OCI-LY7 (cell line): ENCODE results near the gene TBRG4. TPM values are rescaled to one million over a fixed set of nuclear protein-coding genes. Genes with fewer than 3 reads are reported as not detected.

ENCODE experiments used
- Bru-seq: library from RNA; stranded (reverse); fragments of 400-500 nt; gene quantifications from one replicate; lab custom pipeline; 2021; lab: Mats Ljungman, UMichigan
- BruChase-seq, 2 experiments: library from RNA; stranded (reverse); fragments of 400-500 nt; gene quantifications; one replicate each; lab custom pipeline; 2021; lab: Mats Ljungman, UMichigan
- BruUV-seq: library from RNA; stranded (reverse); fragments of 400-500 nt; replicated peaks from 2 replicates; lab custom pipeline; 2021; lab: Mats Ljungman, UMichigan
- CTCF ChIA-PET: fragments of 300-600 bp; sonication (Branson Sonifier 250); formaldehyde crosslinking; loops from one replicate; lab custom pipeline; 2022; ENCODE audit warnings: antibody characterized with exemption; ENCODE audit not compliant: unreplicated experiment; lab: Charles Lee
- POLR2A ChIA-PET: fragments of 300-600 bp; sonication (Branson Sonifier 250); formaldehyde crosslinking; loops from one replicate; lab custom pipeline; 2022; ENCODE audit warnings: antibody characterized with exemption; lab: Charles Lee
- DNase-seq: peaks from one replicate; pipeline ENCODE4 v3.0.0-alpha.2; 2015; ENCODE audit warnings: low spot score
- H2AFZ ChIP-seq: fragments of 200-600 bp; sonication (generic), shearing (Covaris generic); 2 replicates; pipeline ENCODE4 v1.6.1; 2014; ENCODE audit warnings: mild to moderate bottlenecking, antibody characterized with exemption, low read length, moderate library complexity
- H3K27ac ChIP-seq: fragments of 200-600 bp; sonication (generic); 2 replicates; pipeline ENCODE4 v1.5.1; 2014; ENCODE audit warnings: mixed run types, low read depth, mild to moderate bottlenecking, moderate library complexity, low read length, inconsistent platforms; ENCODE audit not compliant: poor library complexity, severe bottlenecking
- H3K36me3 ChIP-seq: fragments of 200-600 bp; sonication (generic); 2 replicates; pipeline ENCODE4 v1.6.1; 2014; ENCODE audit warnings: mild to moderate bottlenecking, antibody characterized with exemption, low read length, moderate library complexity, mixed read lengths; ENCODE audit not compliant: insufficient read depth
- H3K4me1 ChIP-seq: fragments of 200-600 bp; sonication (generic); 2 replicates; pipeline ENCODE4 v1.5.1; 2014; ENCODE audit warnings: mild to moderate bottlenecking, low read length; ENCODE audit not compliant: insufficient read depth, poor library complexity, severe bottlenecking
- H3K4me2 ChIP-seq: fragments of 200-600 bp; sonication (generic); 2 replicates; pipeline ENCODE4 v1.6.1; 2014; ENCODE audit warnings: mild to moderate bottlenecking, low read length
- H3K4me3 ChIP-seq: fragments of 200-600 bp; sonication (generic); 2 replicates; pipeline ENCODE4 v1.5.1; 2014; ENCODE audit warnings: mild to moderate bottlenecking, low read depth, low read length; ENCODE audit not compliant: poor library complexity, severe bottlenecking
- H3K79me2 ChIP-seq: fragments of 200-600 bp; sonication (generic); 2 replicates; pipeline ENCODE4 v1.6.1; 2016; ENCODE audit warnings: low read depth, mild to moderate bottlenecking, low read length, moderate library complexity, mixed read lengths; ENCODE audit not compliant: insufficient read depth
- H3K9me2 ChIP-seq: fragments of 200-600 bp; sonication (generic); 2 replicates; pipeline ENCODE4 v1.6.1; 2016; ENCODE audit warnings: mild to moderate bottlenecking, low read length, mixed read lengths; ENCODE audit not compliant: insufficient read depth
- H3K9me3 ChIP-seq: fragments of 200-600 bp; sonication (generic); 2 replicates; pipeline ENCODE4 v1.6.1; 2014; ENCODE audit warnings: mild to moderate bottlenecking, mixed run types, low read length, mixed read lengths
- H4K20me1 ChIP-seq: fragments of 200-600 bp; sonication (generic); 2 replicates; pipeline ENCODE4 v1.6.1; 2014; ENCODE audit warnings: mild to moderate bottlenecking, antibody characterized with exemption, low read length, moderate library complexity, mixed read lengths; ENCODE audit not compliant: insufficient read depth
- EZH2phosphoT487 ChIP-seq: fragments of 200-600 bp; sonication (generic); IDR thresholded peaks from 2 replicates; pipeline ENCODE4 v1.6.1; 2018; ENCODE audit warnings: low read depth, borderline replicate concordance, mild to moderate bottlenecking, mixed run types, antibody characterized with exemption, low read length, moderate library complexity, mixed read lengths
- intact Hi-C: fragments of 100-400 bp; cut with micrococcal nuclease; formaldehyde crosslinking; loops from one replicate; pipeline ENCODE4 v1.10.0; 2022; ENCODE audit not compliant: unreplicated experiment
- long read RNA-seq: library from polyadenylated mRNA; stranded (forward); transcript quantifications from one replicate; pipeline ENCODE4 v2.0.0, GENCODE V29; 2022
- total RNA-seq, 2 experiments: library from RNA; depleted of rRNA in 1 of 2; stranded (reverse); fragments of >200 nt in 1 of 2; shearing (Covaris generic) in 1 of 2; gene quantifications; 2 replicates each; pipeline ENCODE4 v1.2.3, GENCODE V29; 2014 to 2022
- TF ChIP-seq, protein P1 (sequence below): fragments of 200-600 bp; sonication (generic); conservative IDR thresholded peaks from 2 replicates; pipeline ENCODE4 v1.5.1; 2014; ENCODE audit warnings: mild to moderate bottlenecking, antibody characterized with exemption, low read length, moderate library complexity, mixed read lengths

Gene TBRG4
- 113 and 117 TPM in 2 replicates for total RNA-seq (2014; rRNA removed; shearing (Covaris generic))
- total RNA-seq (2022) = 137 and 141 TPM in 2 replicates
- percentile 89 among the genes with signal in this experiment for Bru-seq, nascent RNA
- percentile 80 among the genes with signal in this experiment for BruChase-seq, experiment 1, labeled RNA remaining after a 6-hour chase
- BruChase-seq, experiment 2, labeled RNA remaining after a 2-hour chase = percentile 80 among the genes with signal in this experiment
- long read RNA-seq, transcript TBRG4-202 (9 exons, 1,917 nt) = minor isoform, 7 of 200 reads
- long read RNA-seq, transcript TBRG4-201 (11 exons, 2,243 nt) = major isoform, 95 of 200 reads
- long read RNA-seq, partial matches to known transcripts = 11 of 200 reads
- long read RNA-seq, other reads (novel, unspliced or antisense) = 84 of 200 reads

DNA sequence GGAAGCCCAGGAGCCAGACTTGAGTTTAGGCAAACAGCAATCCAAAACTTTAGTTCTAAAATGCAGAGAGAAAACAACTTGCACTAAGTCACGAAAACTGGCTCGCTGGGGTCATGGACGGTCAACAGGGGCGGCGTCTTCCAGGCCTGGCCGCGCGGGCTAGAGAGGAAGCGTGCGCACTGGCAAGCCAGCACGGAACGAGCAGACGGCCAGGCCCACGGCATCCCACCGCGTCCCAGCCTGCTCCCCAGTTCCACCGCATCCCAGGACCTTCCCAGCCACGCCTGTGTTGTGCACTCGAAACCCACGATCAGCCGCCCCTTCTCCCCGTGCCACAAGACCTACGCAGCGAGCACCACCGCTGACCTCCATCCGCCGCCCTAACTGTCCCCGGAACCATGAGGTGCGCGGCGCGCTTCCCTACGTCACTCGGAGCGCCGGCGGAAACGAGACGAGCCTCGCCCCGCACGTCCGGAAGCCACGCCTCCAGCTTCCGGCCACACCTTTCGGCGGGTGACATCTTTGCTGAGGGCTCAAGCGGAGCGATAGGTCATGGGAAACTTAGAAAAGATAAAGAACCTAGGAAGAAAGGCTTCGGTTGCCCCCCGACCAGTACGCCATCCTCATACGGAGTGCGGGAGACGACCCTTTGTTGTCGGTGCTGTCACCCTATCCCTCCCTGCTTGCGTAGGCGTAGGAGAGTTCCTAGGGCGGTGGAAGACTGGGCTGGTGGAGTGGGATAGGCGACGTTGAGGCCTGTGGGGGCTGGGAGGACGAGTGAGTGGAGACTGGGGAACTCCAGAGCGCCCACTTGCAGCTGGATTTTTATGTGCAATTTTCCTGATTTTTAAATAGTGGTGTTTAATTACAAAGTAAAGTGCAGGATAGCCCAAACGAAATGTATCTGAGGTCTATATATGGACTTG lies at the start of gene TBRG4:
TSS of gene TBRG4 (minus strand) at position 400 of the 926 bp plus-strand sequence. CDS start 2,460 bp downstream, outside the sequence.
- TSS peak; percentile 98 for BruUV-seq
- H3K4me2 ChIP-seq = peak within 1 kb of the TSS; percentile 63
- peak within 1 kb of the TSS; percentile 80 for H3K27ac ChIP-seq
- H4K20me1 ChIP-seq = peaks cover 27% of the 10 kb centered on the region
- intact Hi-C loops = loop anchor here (1.0 to 10.0 kb wide), 3 partner anchors 110 to 267 kb away; partner anchors contain the start of genes H2AZ2 and MYO1G
- peak; percentile 97 for DNase-seq
- ChIA-PET CTCF (no interaction called here), POLR2A (interaction anchor here (0.6 to 2.4 kb wide), 7 partner anchors 12 to 223 kb away, joined by 3 to 14 read pairs (median 3); partner anchors contain the start of gene CCM2)
- H3K79me2 ChIP-seq = peaks cover 58% of the 10 kb centered on the region
- peaks cover 36% of the 10 kb centered on the region for H3K36me3 ChIP-seq
- peak within 1 kb of the TSS; percentile 85 for H3K4me3 ChIP-seq
- H3K9me2 ChIP-seq = no peaks in the 10 kb centered on the region
- TF ChIP-seq, protein P1, sequence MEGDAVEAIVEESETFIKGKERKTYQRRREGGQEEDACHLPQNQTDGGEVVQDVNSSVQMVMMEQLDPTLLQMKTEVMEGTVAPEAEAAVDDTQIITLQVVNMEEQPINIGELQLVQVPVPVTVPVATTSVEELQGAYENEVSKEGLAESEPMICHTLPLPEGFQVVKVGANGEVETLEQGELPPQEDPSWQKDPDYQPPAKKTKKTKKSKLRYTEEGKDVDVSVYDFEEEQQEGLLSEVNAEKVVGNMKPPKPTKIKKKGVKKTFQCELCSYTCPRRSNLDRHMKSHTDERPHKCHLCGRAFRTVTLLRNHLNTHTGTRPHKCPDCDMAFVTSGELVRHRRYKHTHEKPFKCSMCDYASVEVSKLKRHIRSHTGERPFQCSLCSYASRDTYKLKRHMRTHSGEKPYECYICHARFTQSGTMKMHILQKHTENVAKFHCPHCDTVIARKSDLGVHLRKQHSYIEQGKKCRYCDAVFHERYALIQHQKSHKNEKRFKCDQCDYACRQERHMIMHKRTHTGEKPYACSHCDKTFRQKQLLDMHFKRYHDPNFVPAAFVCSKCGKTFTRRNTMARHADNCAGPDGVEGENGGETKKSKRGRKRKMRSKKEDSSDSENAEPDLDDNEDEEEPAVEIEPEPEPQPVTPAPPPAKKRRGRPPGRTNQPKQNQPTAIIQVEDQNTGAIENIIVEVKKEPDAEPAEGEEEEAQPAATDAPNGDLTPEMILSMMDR = peak; percentile 77
- no peak for TF ChIP-seq EZH2phosphoT487
- peak within 1 kb of the TSS; percentile 14; the same call in 1 of the 2 replicates for H2AFZ ChIP-seq
- H3K4me1 ChIP-seq = peaks cover 46% of the 10 kb centered on the region
- H3K9me3 ChIP-seq = no peaks in the 10 kb centered on the region

DNA sequence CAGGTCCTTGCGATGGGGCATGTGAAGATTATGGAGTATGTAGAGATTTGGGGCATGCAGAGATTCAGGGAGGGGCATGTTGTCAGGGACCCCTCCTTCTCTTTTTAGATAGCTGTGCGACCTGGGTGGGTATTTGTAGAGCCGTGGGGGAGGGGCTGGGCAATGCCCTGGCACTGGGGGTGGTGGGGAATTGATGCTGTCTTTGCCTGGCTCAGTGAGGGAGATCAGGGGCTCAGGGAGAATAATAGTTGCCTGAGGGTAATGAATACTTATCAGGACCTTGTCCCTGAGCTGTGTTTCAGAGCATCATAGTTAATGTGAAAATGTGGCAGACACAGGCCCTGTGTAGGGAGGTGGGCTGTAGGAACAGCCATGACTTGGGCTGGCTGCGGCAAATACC lies 49.6 kb upstream of the TBRG4 start:
- ChIA-PET CTCF (no interaction called here), POLR2A (interaction anchor here (0.7 kb wide), 1 partner anchor 12 kb away, joined by 3 read pairs; no protein-coding TSS in a partner anchor)
- intact Hi-C loops = no loop called here
- no peak overlapping the region for H3K27ac ChIP-seq
- no peaks in the 10 kb centered on the region for H3K9me2 ChIP-seq
- H3K79me2 ChIP-seq = no peaks in the 10 kb centered on the region
- no peak for TF ChIP-seq EZH2phosphoT487
- TF ChIP-seq, protein P1 = no peak
- H3K4me2 ChIP-seq = no peak overlapping the region
- H3K36me3 ChIP-seq = no peaks in the 10 kb centered on the region
- no peaks in the 10 kb centered on the region for H3K4me1 ChIP-seq
- H2AFZ ChIP-seq = no peak overlapping the region
- no peaks in the 10 kb centered on the region for H4K20me1 ChIP-seq
- H3K9me3 ChIP-seq = no peaks in the 10 kb centered on the region
- DNase-seq = no peak
- no TSS peak for BruUV-seq
- H3K4me3 ChIP-seq = no peak overlapping the region
